Measurements from ENCODE around the gene TIMM44.
"Not testable (repeated sequence)": the region's sequence is repeated elsewhere in the genome, so short reads cannot be mapped to it uniquely, and the experiment has no call there.

The TIMM44 gene

GRCh38 chr19:7953060-7953459 lies 9.6 kb upstream of the TIMM44 start:
- no peak for DNase-seq (ENCODE audit: extremely low read depth in 1 of 2, low read depth in 1 of 2)

GRCh38 chr19:7947939-7948338 lies 4.5 kb upstream of the TIMM44 start:
- no peak for DNase-seq (ENCODE audit: extremely low read depth in 1 of 2, low read depth in 1 of 2)

- peak; percentile 40 to 74 for DNase-seq (ENCODE audit: extremely low read depth in 1 of 2, low read depth in 1 of 2)
Measured at GRCh38 chr19:7944177-7944761, 803 bp upstream of the TIMM44 start.

- DNase-seq (ENCODE audit: extremely low read depth in 1 of 2, low read depth in 1 of 2), result no peak
Measured at GRCh38 chr19:7942981-7943443, 454 bp downstream of the TIMM44 start.

GRCh38 chr19:7941895-7942596 lies 1.4 kb downstream of the TIMM44 start:
- DNase-seq (ENCODE audit: extremely low read depth in 1 of 2, low read depth in 1 of 2), result no peak

- DNase-seq (ENCODE audit: extremely low read depth in 1 of 2, low read depth in 1 of 2), result no peak
Measured at GRCh38 chr19:7940841-7941240, 2.6 kb downstream of the TIMM44 start.

- no peak for DNase-seq (ENCODE audit: extremely low read depth in 1 of 2, low read depth in 1 of 2)
Measured at GRCh38 chr19:7934766-7935165, 8.7 kb downstream of the TIMM44 start.

GRCh38 chr19:7933828-7934725 lies 9.4 kb downstream of the TIMM44 start:
- DNase-seq (ENCODE audit: extremely low read depth in 1 of 2, low read depth in 1 of 2), result no peak

- no peak for DNase-seq (ENCODE audit: extremely low read depth in 1 of 2, low read depth in 1 of 2)
Measured at GRCh38 chr19:7933411-7933810, 10.1 kb downstream of the TIMM44 start.

GRCh38 chr19:7932930-7933300 lies 10.6 kb downstream of the TIMM44 start:
- DNase-seq (ENCODE audit: extremely low read depth in 1 of 2, low read depth in 1 of 2), result no peak

- DNase-seq (ENCODE audit: extremely low read depth in 1 of 2, low read depth in 1 of 2), result no peak
Measured at GRCh38 chr19:7932276-7932929, 11.1 kb downstream of the TIMM44 start.

GRCh38 chr19:7931221-7932061 lies 12.0 kb downstream of the TIMM44 start:
- DNase-seq (ENCODE audit: extremely low read depth in 1 of 2, low read depth in 1 of 2), result no peak

GRCh38 chr19:7930765-7931164 lies 12.7 kb downstream of the TIMM44 start:
- DNase-seq (ENCODE audit: extremely low read depth in 1 of 2, low read depth in 1 of 2), result no peak

- DNase-seq (ENCODE audit: extremely low read depth in 1 of 2, low read depth in 1 of 2), result not testable (repeated sequence)
Measured at GRCh38 chr19:7930030-7930429, 13.4 kb downstream of the TIMM44 start.

- peak; percentile 53 to 58 for DNase-seq (ENCODE audit: extremely low read depth in 1 of 2, low read depth in 1 of 2)
Measured at GRCh38 chr19:7928741-7929701, 14.4 kb downstream of the TIMM44 start.

GRCh38 chr19:7928334-7928706 lies 15.1 kb downstream of the TIMM44 start:
- no peak for DNase-seq (ENCODE audit: extremely low read depth in 1 of 2, low read depth in 1 of 2)

GRCh38 chr19:7927605-7928333 lies 15.7 kb downstream of the TIMM44 start:
- no peak for DNase-seq (ENCODE audit: extremely low read depth in 1 of 2, low read depth in 1 of 2)

All from activated CD8-positive, alpha-beta memory T cell treated with anti-CD3 and anti-CD28 coated beads for 1 hour (primary cell).